ENCODE results near the gene WSCD2. TPM values are rescaled to one million over a fixed set of nuclear protein-coding genes. Genes with fewer than 3 reads are reported as not detected.

WSCD2 gene
- total RNA-seq, 2 experiments from 2014 or later: not detected

- H3K9me3 ChIP-seq (ENCODE audit: low read length): no peaks in the 10 kb centered on the region
- CTCF ChIA-PET (ENCODE audit: unreplicated experiment): no interaction called here
- H3K79me2 ChIP-seq (ENCODE audit: insufficient read depth, low read depth, low read length): no peaks in the 10 kb centered on the region
- no peaks in the 10 kb centered on the region for H3K9me2 ChIP-seq (ENCODE audit: insufficient read depth, low read length)
- no peak for DNase-seq (ENCODE audit: low spot score)
- H3K4me1 ChIP-seq (ENCODE audit: insufficient read depth, low read length, poor library complexity, severe bottlenecking): no peaks in the 10 kb centered on the region
- H3K4me3 ChIP-seq (ENCODE audit: low read depth, low read length, poor library complexity, severe bottlenecking): no peak overlapping the region
- BruUV-seq (replicated peaks): no TSS peak
- no peak overlapping the region for H3K4me2 ChIP-seq (ENCODE audit: low read length)
- no peak overlapping the region for H2AFZ ChIP-seq (ENCODE audit: low read length)
- no peaks in the 10 kb centered on the region for H4K20me1 ChIP-seq (ENCODE audit: insufficient read depth, low read length)
- intact Hi-C loops (cut with micrococcal nuclease; ENCODE audit: unreplicated experiment): no loop called here
- POLR2A ChIA-PET: no interaction called here
- no peaks in the 10 kb centered on the region for H3K36me3 ChIP-seq (ENCODE audit: insufficient read depth, low read length)
- no peak overlapping the region for H3K27ac ChIP-seq (ENCODE audit: low read depth, low read length, poor library complexity, severe bottlenecking)
- TF ChIP-seq CTCF (conservative IDR thresholded peaks at IDR 0.05; ENCODE audit: low read length): no peak
- no peak for TF ChIP-seq EZH2phosphoT487 (IDR thresholded peaks at IDR 0.05; ENCODE audit: borderline replicate concordance, low read depth, low read length)
Observed at GRCh38 chr12:108121728-108122471, 7.2 kb upstream of the WSCD2 start.

GRCh38 chr12:108122644-108123043, 6.4 kb upstream of the WSCD2 start:
- TF ChIP-seq EZH2phosphoT487 (IDR thresholded peaks at IDR 0.05; ENCODE audit: borderline replicate concordance, low read depth, low read length) (no peak), CTCF (conservative IDR thresholded peaks at IDR 0.05; ENCODE audit: low read length) (no peak)
- Histone ChIP-seq H3K9me2 (ENCODE audit: insufficient read depth, low read length) (no peaks in the 10 kb centered on the region), H3K27ac (ENCODE audit: low read depth, low read length, poor library complexity, severe bottlenecking) (no peak overlapping the region), H3K4me3 (ENCODE audit: low read depth, low read length, poor library complexity, severe bottlenecking) (no peak overlapping the region), H3K9me3 (ENCODE audit: low read length) (no peaks in the 10 kb centered on the region), H3K4me1 (ENCODE audit: insufficient read depth, low read length, poor library complexity, severe bottlenecking) (no peaks in the 10 kb centered on the region), H2AFZ (ENCODE audit: low read length) (no peak overlapping the region), H3K79me2 (ENCODE audit: insufficient read depth, low read depth, low read length) (no peaks in the 10 kb centered on the region), H3K36me3 (ENCODE audit: insufficient read depth, low read length) (no peaks in the 10 kb centered on the region), H4K20me1 (ENCODE audit: insufficient read depth, low read length) (no peaks in the 10 kb centered on the region), H3K4me2 (ENCODE audit: low read length) (no peak overlapping the region)
- ChIA-PET POLR2A (no interaction called here), CTCF (ENCODE audit: unreplicated experiment) (no interaction called here)
- intact Hi-C loops (cut with micrococcal nuclease; ENCODE audit: unreplicated experiment): no loop called here
- BruUV-seq (replicated peaks): no TSS peak
- no peak for DNase-seq (ENCODE audit: low spot score)

- H3K79me2 ChIP-seq (ENCODE audit: insufficient read depth, low read depth, low read length): no peaks in the 10 kb centered on the region
- H3K36me3 ChIP-seq (ENCODE audit: insufficient read depth, low read length): no peaks in the 10 kb centered on the region
- ChIA-PET CTCF (ENCODE audit: unreplicated experiment) (no interaction called here), POLR2A (no interaction called here)
- H3K9me2 ChIP-seq (ENCODE audit: insufficient read depth, low read length): no peaks in the 10 kb centered on the region
- TF ChIP-seq EZH2phosphoT487 (IDR thresholded peaks at IDR 0.05; ENCODE audit: borderline replicate concordance, low read depth, low read length) (no peak), CTCF (conservative IDR thresholded peaks at IDR 0.05; ENCODE audit: low read length) (no peak)
- no peak overlapping the region for H3K4me3 ChIP-seq (ENCODE audit: low read depth, low read length, poor library complexity, severe bottlenecking)
- DNase-seq (ENCODE audit: low spot score): no peak
- H2AFZ ChIP-seq (ENCODE audit: low read length): no peak overlapping the region
- H3K27ac ChIP-seq (ENCODE audit: low read depth, low read length, poor library complexity, severe bottlenecking): no peak overlapping the region
- no peaks in the 10 kb centered on the region for H3K9me3 ChIP-seq (ENCODE audit: low read length)
- H3K4me1 ChIP-seq (ENCODE audit: insufficient read depth, low read length, poor library complexity, severe bottlenecking): no peaks in the 10 kb centered on the region
- H3K4me2 ChIP-seq (ENCODE audit: low read length): no peak overlapping the region
- H4K20me1 ChIP-seq (ENCODE audit: insufficient read depth, low read length): no peaks in the 10 kb centered on the region
- intact Hi-C loops (cut with micrococcal nuclease; ENCODE audit: unreplicated experiment): no loop called here
- BruUV-seq (replicated peaks): no TSS peak
Observed at GRCh38 chr12:108123402-108123801, 5.7 kb upstream of the WSCD2 start.
